ENCODE results near the gene FAM234B. TPM values are rescaled to one million over a fixed set of nuclear protein-coding genes. Genes with fewer than 3 reads are reported as not detected.

Gene FAM234B
- total RNA-seq, 1 experiment from 2014 or later: 25.9 TPM

DNA sequence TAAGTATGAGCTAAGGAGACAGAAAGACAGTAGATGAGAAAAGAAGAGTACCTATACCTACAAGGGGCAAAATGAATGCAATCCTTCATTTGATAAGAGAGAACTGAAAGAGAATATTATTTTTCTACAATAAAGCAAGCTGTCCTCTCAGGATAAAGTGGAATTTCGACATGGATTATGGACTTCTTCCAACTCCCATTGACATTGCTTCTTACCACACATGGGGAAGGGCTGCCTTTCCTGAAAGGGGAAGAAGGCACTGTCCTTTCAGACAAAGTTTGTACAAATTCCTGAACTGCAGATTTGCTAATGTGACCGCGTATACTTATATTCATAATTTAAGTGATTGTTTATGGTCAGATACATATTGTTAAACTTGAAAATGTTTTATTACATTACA, 39.8 kb upstream of the FAM234B start (continued):
- TF ChIP-seq MYBL2 (CRISPR knock-in tag; IDR thresholded peaks at IDR 0.05) (no peak), ZNF121 (CRISPR knock-in tag; IDR thresholded peaks at IDR 0.05) (no peak)
- TF ChIP-seq, protein P1, sequence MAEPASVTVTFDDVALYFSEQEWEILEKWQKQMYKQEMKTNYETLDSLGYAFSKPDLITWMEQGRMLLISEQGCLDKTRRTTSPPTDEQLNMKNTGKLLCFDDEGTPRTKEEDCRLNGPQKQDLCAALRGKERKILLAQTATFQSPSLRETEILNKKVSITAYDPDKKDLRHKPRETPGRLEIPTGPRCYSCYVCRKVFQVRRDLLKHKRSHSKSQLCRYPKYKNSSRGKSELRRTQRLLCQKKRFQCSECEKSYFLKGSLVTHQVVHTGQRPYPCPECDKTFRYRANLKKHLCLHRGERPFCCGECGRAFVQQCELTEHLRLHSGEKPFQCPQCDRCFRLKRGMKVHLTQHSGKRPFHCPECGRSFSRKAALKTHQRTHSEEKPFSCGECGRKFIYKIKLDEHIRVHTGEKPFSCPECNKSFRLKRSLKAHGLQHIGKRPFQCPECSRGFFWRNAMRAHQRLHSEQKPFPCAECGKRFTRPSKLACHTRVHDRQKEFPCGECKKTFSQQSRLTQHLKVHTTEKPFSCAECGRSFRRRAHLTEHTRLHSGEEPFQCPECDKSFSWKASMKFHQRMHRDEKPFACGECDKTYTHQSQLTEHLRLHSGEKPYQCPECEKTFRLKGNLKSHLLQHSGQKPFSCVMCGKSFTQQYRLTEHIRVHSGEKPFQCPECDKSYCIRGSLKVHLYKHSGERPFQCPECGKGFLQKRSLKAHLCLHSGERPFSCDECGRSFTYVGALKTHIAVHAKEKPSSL (CRISPR knock-in tag; conservative IDR thresholded peaks at IDR 0.05): no peak

DNA sequence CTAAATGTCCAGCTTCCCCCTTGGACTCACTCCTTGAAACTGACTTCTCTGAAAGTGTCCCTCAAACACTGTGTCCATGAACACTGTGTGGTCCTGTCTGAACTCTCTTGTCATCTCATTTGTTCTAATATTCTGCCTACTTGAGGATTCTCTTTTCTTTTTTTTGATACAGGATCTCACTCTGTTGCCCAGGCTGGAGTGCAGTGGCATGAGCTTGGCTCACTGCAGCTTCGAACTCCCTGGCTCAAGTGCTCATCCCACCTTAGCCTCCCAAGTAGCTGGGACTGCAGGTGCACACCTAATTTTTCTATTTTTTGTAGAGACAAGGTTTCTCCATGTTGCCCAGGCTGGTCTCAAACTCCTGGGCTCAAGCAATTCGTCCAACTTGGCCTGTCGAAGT, 39.2 kb upstream of the FAM234B start:
- DNase-seq (ENCODE audit: low spot score) (no peak), ATAC-seq (no peak)
- ChIA-PET POLR2A (no interaction called here), CTCF (interaction anchor here (0.6 to 2.8 kb wide), 4 partner anchors 19 to 75 kb away, joined by 5 to 9 read pairs (median 6); no protein-coding TSS in a partner anchor)
- H3K9me3 Mint-ChIP-seq: no peaks in the 10 kb centered on the region
- H3K27ac Mint-ChIP-seq: no peak overlapping the region
- TF ChIP-seq ZNF121 (CRISPR knock-in tag; IDR thresholded peaks at IDR 0.05) (peak; percentile 94), JAZF1 (CRISPR knock-in tag; IDR thresholded peaks at IDR 0.05) (no peak)
- H3K4me1 Mint-ChIP-seq: peaks cover 53% of the 10 kb centered on the region
- no peak overlapping the region for H3K4me3 Mint-ChIP-seq
- no peaks in the 10 kb centered on the region for H3K36me3 Mint-ChIP-seq
- peaks cover 32% of the 10 kb centered on the region for H3K27me3 Mint-ChIP-seq (ENCODE audit: low read depth)

DNA sequence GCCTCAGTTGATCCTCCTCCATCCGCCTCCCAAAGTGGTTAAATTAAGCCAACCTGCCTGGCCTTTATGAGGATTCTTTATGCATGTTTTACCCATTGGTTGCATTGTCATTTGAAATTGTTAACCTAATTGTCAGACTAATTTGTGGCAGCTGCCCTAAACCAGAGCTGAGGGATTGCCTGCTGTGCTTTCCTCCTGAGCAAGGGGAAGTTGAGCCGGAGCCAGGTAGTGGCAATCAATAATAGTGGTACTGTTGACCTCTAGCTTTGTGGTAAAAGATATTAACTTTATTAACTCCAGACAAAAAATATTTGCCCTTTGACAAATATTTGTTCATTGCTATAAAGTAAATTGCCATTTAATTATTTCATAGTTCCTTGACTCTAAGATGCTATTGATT, 38.5 kb upstream of the FAM234B start:
- H3K27me3 Mint-ChIP-seq (ENCODE audit: low read depth): peaks cover 31% of the 10 kb centered on the region
- H3K4me1 Mint-ChIP-seq: peaks cover 53% of the 10 kb centered on the region
- peak; percentile 50 for ATAC-seq
- H3K27ac Mint-ChIP-seq: peak overlapping the region; percentile 95
- TF ChIP-seq, protein P2, sequence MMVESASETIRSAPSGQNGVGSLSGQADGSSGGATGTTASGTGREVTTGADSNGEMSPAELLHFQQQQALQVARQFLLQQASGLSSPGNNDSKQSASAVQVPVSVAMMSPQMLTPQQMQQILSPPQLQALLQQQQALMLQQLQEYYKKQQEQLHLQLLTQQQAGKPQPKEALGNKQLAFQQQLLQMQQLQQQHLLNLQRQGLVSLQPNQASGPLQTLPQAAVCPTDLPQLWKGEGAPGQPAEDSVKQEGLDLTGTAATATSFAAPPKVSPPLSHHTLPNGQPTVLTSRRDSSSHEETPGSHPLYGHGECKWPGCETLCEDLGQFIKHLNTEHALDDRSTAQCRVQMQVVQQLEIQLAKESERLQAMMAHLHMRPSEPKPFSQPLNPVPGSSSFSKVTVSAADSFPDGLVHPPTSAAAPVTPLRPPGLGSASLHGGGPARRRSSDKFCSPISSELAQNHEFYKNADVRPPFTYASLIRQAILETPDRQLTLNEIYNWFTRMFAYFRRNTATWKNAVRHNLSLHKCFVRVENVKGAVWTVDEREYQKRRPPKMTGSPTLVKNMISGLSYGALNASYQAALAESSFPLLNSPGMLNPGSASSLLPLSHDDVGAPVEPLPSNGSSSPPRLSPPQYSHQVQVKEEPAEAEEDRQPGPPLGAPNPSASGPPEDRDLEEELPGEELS (CRISPR knock-in tag; IDR thresholded peaks at IDR 0.05): peak; percentile 25; the same call in 1 of the 2 replicates
- TF ChIP-seq NFE2L1 (CRISPR knock-in tag; IDR thresholded peaks at IDR 0.05) (0 out of 2 replicates have a peak, but pooled peaks have one; percentile 31), CREB1 (CRISPR knock-in tag; IDR thresholded peaks at IDR 0.05) (no peak), SP1 (CRISPR knock-in tag; conservative IDR thresholded peaks at IDR 0.05) (0 out of 2 replicates have a peak, but pooled peaks have one; percentile 42), ETV6 (CRISPR knock-in tag; IDR thresholded peaks at IDR 0.05) (peak; percentile 65; the same call in 1 of the 2 replicates)
- TF ChIP-seq, protein P3, sequence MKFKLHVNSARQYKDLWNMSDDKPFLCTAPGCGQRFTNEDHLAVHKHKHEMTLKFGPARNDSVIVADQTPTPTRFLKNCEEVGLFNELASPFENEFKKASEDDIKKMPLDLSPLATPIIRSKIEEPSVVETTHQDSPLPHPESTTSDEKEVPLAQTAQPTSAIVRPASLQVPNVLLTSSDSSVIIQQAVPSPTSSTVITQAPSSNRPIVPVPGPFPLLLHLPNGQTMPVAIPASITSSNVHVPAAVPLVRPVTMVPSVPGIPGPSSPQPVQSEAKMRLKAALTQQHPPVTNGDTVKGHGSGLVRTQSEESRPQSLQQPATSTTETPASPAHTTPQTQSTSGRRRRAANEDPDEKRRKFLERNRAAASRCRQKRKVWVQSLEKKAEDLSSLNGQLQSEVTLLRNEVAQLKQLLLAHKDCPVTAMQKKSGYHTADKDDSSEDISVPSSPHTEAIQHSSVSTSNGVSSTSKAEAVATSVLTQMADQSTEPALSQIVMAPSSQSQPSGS (CRISPR knock-in tag; IDR thresholded peaks at IDR 0.05; ENCODE audit: borderline replicate concordance, low read depth): no peak
- CTCF ChIA-PET: interaction anchor here (0.6 to 2.8 kb wide), 5 partner anchors 18 to 74 kb away, joined by 5 to 9 read pairs (median 6); no protein-coding TSS in a partner anchor
- POLR2A ChIA-PET: interaction anchor here (0.6 kb wide), 1 partner anchor 15 kb away, joined by 3 read pairs; no protein-coding TSS in a partner anchor
- H3K9me3 Mint-ChIP-seq: no peaks in the 10 kb centered on the region
- no peak for DNase-seq (ENCODE audit: low spot score)
- no peak overlapping the region for H3K4me3 Mint-ChIP-seq
- no peaks in the 10 kb centered on the region for H3K36me3 Mint-ChIP-seq

DNA sequence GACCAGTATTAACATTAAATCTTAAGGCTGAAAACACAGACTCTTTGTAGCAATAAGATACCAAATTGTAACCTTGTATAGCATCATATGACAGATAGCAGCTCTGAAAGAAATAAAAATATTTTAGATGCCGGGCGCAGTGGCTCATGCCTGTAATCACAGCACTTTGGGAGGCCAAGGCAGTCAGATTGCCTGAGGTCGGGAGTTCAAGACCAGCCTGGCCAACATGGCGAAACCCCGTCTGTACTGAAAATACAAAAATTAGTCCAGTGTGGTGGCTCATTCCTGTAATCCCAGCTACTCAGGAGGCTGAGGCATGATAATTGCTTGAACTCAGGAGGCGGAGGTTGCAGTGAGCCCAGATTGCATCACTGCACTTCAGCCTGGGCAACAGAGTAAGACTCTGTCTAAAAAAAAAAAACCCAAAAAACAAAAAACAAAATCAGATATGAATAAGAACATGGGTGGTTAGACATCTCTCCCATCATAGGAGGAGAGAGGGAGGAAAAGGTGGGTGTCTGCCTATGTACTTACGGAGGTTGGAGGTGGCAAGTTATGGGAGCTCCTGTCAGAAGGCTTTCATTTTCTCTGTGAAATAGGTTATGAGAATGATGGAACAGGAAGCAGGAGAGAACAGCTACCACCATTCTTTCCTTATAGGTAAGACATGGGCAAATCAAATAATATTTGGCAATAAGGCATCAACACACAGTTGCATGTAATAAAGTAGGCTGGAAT, 36.5 kb upstream of the FAM234B start:
- Mint-ChIP-seq H3K9me3 (no peaks in the 10 kb centered on the region), H3K27me3 (ENCODE audit: low read depth) (peaks cover 18% of the 10 kb centered on the region), H3K27ac (no peak overlapping the region), H3K36me3 (no peaks in the 10 kb centered on the region), H3K4me1 (peaks cover 40% of the 10 kb centered on the region), H3K4me3 (no peak overlapping the region)
- ChIA-PET CTCF (interaction anchor here (1.0 kb wide), 1 partner anchor 205 kb away, joined by 3 read pairs; no protein-coding TSS in a partner anchor), POLR2A (interaction anchor here (0.6 to 0.8 kb wide), 3 partner anchors 237 to 520 kb away, joined by 4 read pairs; no protein-coding TSS in a partner anchor)
- ATAC-seq: no peak
- no peak for TF ChIP-seq GRHL2 (CRISPR knock-in tag; IDR thresholded peaks at IDR 0.05; ENCODE audit: insufficient replicate concordance, severe bottlenecking)
- TF ChIP-seq ZNF121 (CRISPR knock-in tag; IDR thresholded peaks at IDR 0.05): peak; percentile 60
- TF ChIP-seq NR3C1 (CRISPR knock-in tag; conservative IDR thresholded peaks at IDR 0.05; ENCODE audit: low read depth): no peak
- no peak for DNase-seq (ENCODE audit: low spot score)

Data from WTC11 (cell line).